Activated CD4-positive, alpha-beta T cell treated with anti-CD3 and anti-CD28 coated beads, Interleukin-2, amount 10 ng/mL, durations not matched to agents 7 days and 5 days (primary cell): Measurements from ENCODE around the gene KIF16B. TPM values are rescaled to one million over a fixed set of nuclear protein-coding genes. Genes with fewer than 3 reads are reported as not detected.
"Not testable (repeated sequence)": the region's sequence is repeated elsewhere in the genome, so short reads cannot be mapped to it uniquely, and the experiment has no call there.

Source experiments
- CTCF ChIA-PET: fragments of 350-600 bp; sonication (Branson Sonifier 250); formaldehyde crosslinking; loops from one replicate; lab custom pipeline; 2021; ENCODE audit warnings: antibody characterized with exemption; lab: Charles Lee
- POLR2A ChIA-PET: fragments of 350-600 bp; sonication (Branson Sonifier 250); formaldehyde crosslinking; loops from one replicate; lab custom pipeline; 2021; ENCODE audit warnings: antibody characterized with exemption; lab: Charles Lee
- DNase-seq: peaks from one replicate; pipeline ENCODE4 v3.0.0-alpha.2; 2020
- H3K27ac Mint-ChIP-seq: one replicate; pipeline ENCODE4 v1.8.0; 2021; ENCODE audit warnings: mild to moderate bottlenecking, moderate library complexity, mixed read lengths
- H3K27me3 Mint-ChIP-seq: one replicate; pipeline ENCODE4 v1.8.0; 2021; ENCODE audit warnings: mixed read lengths
- H3K36me3 Mint-ChIP-seq: one replicate; pipeline ENCODE4 v1.8.0; 2021; ENCODE audit warnings: low read depth, mixed read lengths
- H3K4me1 Mint-ChIP-seq: one replicate; pipeline ENCODE4 v1.8.0; 2021; ENCODE audit warnings: mixed read lengths
- H3K4me3 Mint-ChIP-seq: one replicate; pipeline ENCODE4 v1.8.0; 2021; ENCODE audit warnings: mild to moderate bottlenecking, moderate library complexity, mixed read lengths
- H3K9me3 Mint-ChIP-seq: one replicate; pipeline ENCODE4 v1.8.0; 2021; ENCODE audit warnings: mixed read lengths
- total RNA-seq, 2 experiments: library from RNA; stranded (reverse); gene quantifications; one replicate each; pipeline ENCODE4 v1.2.3, GENCODE V29; 2021

KIF16B gene
- total RNA-seq, 2 experiments from 2014 or later = 9.4 to 10.3 TPM

DNA sequence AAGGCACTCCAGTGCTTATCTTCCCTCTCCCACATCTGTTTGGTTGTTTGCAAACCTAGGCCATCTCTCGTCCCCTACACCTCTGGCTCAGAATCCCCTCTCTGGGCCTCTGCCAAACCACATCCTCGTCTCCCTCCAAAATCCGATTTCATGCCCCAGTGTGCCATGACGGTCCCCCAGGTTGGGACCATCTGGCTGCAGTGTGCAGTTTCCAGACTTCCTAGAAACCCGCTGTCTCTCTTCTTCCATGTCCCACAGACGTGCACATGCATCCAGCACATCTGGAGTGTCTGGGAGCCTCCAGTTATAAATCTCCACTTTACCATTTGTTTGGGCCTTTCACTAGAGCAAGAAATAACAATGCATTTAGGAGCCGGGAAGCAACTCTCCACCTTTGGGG, 316.2 kb downstream of the KIF16B start:
- ChIA-PET POLR2A (no interaction called here), CTCF (no interaction called here)
- Mint-ChIP-seq H3K27ac (no peak overlapping the region), H3K27me3 (no peaks in the 10 kb centered on the region), H3K4me1 (no peaks in the 10 kb centered on the region), H3K36me3 (no peaks in the 10 kb centered on the region), H3K9me3 (peaks cover 2% of the 10 kb centered on the region), H3K4me3 (no peak overlapping the region)
- DNase-seq = no peak

DNA sequence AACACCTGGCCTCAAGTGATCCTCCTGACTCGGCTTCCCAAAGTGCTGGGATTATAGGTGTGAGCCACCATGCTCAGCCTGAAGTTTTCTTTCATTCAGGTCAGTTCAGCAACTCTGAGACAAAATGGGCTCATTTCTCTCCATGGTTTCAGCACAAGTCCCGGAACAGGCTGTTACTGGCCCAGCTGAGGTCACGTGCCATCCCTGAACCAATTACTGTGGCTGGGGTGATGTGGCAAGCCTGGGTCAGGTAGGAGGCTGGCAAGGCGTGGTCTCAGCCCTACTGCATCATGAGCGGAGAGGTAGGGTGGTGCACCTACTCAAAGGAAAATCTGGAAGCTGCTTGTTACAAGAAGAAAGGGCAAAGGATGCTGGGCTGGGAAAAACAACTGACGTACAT, 326.4 kb downstream of the KIF16B start:
- H3K36me3 Mint-ChIP-seq = no peaks in the 10 kb centered on the region
- H3K27me3 Mint-ChIP-seq = peaks cover 2% of the 10 kb centered on the region
- H3K9me3 Mint-ChIP-seq = no peaks in the 10 kb centered on the region
- POLR2A ChIA-PET = no interaction called here
- H3K4me1 Mint-ChIP-seq = no peaks in the 10 kb centered on the region
- no peak overlapping the region for H3K4me3 Mint-ChIP-seq
- H3K27ac Mint-ChIP-seq = no peak overlapping the region
- DNase-seq = no peak
- CTCF ChIA-PET = interaction anchor here (0.6 kb wide), 2 partner anchors 526 to 527 kb away, joined by 3 to 4 read pairs; no protein-coding TSS in a partner anchor

DNA sequence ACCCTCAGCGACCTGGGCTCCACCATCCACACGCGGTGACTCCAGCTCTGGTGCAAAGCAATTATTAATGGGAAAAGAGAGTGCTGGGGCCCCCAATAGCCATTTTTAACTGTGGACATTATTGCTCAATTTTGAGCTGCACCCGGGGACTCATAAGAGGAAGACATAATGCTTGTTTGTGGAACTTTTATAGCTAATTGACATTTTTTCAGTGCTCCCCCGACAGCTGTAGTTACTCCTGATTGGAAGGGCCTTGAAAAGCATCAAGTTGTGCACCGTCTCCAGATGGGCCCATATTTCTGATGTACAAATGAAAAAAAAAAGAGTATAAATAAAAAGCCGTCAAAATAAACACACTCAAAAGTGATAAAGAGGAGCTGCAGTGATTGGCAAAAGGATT, 327.0 kb downstream of the KIF16B start:
- ChIA-PET POLR2A (no interaction called here), CTCF (interaction anchor here (0.6 kb wide), 2 partner anchors 527 kb away, joined by 3 to 4 read pairs; no protein-coding TSS in a partner anchor)
- DNase-seq = no peak
- Mint-ChIP-seq H3K4me3 (no peak overlapping the region), H3K36me3 (no peaks in the 10 kb centered on the region), H3K4me1 (no peaks in the 10 kb centered on the region), H3K27me3 (peaks cover 2% of the 10 kb centered on the region), H3K27ac (no peak overlapping the region), H3K9me3 (no peaks in the 10 kb centered on the region)

DNA sequence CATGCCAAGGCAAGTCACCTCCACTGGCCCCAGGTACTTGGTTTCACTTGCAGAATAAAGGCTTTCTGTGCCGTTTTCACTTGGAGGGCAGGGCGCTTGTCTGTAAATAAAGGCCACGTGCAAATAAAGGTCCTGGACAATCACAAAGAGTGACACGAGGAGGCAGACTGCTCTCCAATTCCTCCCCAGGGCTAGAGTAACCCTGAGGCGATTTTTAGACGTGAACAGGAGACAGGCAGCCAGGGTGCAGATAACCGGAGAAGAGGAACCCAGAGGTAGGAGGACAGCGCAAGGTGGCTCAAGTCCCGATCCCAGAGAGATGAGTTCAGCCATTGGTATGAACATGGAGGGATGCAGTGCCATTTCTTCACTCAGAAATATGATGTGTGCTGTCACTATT, 327.4 kb downstream of the KIF16B start:
- Mint-ChIP-seq H3K27ac (no peak overlapping the region), H3K4me1 (no peaks in the 10 kb centered on the region), H3K36me3 (no peaks in the 10 kb centered on the region), H3K4me3 (no peak overlapping the region), H3K27me3 (peaks cover 2% of the 10 kb centered on the region), H3K9me3 (no peaks in the 10 kb centered on the region)
- DNase-seq = no peak
- CTCF ChIA-PET = no interaction called here
- POLR2A ChIA-PET = no interaction called here

DNA sequence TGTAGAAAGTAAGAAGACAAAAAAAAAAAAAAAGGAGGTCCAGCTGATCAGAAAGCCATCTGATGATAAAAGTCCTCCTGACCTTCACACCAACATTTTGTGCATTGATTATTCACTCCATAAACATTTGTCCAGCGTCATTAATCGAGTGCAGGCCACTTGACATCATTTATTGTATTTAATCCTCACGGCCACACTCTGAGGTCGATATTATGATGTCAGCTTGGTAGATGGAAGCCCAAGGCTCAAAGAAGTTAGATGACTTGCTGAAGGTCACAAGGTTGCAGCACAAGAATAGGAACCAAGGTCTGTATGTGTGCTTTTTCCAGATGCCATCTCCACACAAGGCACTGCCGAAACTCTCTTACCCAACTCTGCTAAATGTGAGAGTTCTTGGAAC, 328.4 kb downstream of the KIF16B start:
- DNase-seq = no peak
- H3K27me3 Mint-ChIP-seq = peaks cover 2% of the 10 kb centered on the region
- H3K36me3 Mint-ChIP-seq = no peaks in the 10 kb centered on the region
- H3K4me1 Mint-ChIP-seq = no peaks in the 10 kb centered on the region
- no peaks in the 10 kb centered on the region for H3K9me3 Mint-ChIP-seq
- ChIA-PET CTCF (no interaction called here), POLR2A (no interaction called here)
- no peak overlapping the region for H3K27ac Mint-ChIP-seq
- no peak overlapping the region for H3K4me3 Mint-ChIP-seq

DNA sequence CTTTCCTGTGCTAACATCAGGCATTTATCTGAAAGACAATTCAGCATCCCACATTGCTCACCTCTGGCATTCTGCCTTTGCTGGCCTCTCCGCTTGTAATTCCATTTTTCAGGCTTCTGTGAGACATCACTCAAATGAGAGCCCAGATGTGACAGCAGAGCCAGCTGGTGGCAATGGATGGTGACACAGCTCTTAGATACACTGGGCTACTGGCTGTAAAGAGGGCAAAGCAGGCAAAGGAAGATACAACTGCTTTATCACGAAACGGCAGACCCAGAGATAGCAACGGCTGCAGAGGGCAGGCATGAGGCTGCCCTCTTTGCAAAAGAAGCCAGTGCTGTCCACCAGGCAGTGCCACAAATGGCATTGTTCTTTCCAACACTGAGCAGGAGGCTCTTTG, 329.8 kb downstream of the KIF16B start:
- H3K27ac Mint-ChIP-seq = no peak overlapping the region
- CTCF ChIA-PET = no interaction called here
- no peak overlapping the region for H3K4me3 Mint-ChIP-seq
- H3K27me3 Mint-ChIP-seq = no peaks in the 10 kb centered on the region
- no peak for DNase-seq
- H3K9me3 Mint-ChIP-seq = peaks cover 3% of the 10 kb centered on the region
- POLR2A ChIA-PET = no interaction called here
- no peaks in the 10 kb centered on the region for H3K4me1 Mint-ChIP-seq
- no peaks in the 10 kb centered on the region for H3K36me3 Mint-ChIP-seq

DNA sequence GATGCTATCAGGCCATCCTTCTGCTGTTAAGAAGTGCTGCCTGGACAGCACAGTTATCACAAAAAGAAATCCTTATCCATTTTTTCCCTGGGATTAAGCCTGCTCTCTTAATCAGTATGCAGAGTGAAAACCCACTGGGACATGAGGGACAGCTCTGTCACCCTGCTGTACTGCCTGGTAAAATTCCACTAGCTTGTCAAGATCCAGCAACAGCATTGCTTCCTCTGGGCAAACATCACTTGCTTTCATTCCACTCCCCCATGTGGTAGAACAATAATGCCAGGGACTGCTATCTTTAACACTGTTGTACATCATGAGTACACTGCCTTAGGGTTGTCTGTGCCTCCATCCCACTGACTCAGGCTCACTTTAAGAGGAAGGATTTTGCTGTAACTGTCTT, 331.3 kb downstream of the KIF16B start:
- H3K4me1 Mint-ChIP-seq = no peaks in the 10 kb centered on the region
- H3K36me3 Mint-ChIP-seq = no peaks in the 10 kb centered on the region
- H3K27me3 Mint-ChIP-seq = no peaks in the 10 kb centered on the region
- H3K4me3 Mint-ChIP-seq = no peak overlapping the region
- H3K9me3 Mint-ChIP-seq = peaks cover 8% of the 10 kb centered on the region
- no peak overlapping the region for H3K27ac Mint-ChIP-seq
- ChIA-PET CTCF (no interaction called here), POLR2A (no interaction called here)
- DNase-seq = no peak

DNA sequence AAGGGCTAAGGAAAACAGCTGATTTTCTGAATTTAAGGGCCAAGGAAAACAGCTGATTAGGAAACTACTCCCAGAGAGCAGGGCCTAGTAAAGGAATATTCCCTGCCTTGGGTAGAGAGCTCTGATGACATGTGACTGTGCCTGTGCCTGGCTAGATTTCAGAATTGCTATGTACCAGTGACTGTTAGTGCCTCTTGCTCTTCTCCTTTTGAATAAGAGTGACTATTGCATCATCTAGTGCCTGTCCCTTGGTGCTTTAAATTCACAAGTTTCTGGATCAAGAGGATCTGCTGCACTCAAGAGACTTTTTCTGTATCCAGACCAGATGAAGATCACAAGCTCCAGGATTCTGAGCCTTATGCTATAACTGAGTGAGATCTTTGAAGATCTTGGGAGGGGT, 332.9 kb downstream of the KIF16B start:
- ChIA-PET POLR2A (no interaction called here), CTCF (no interaction called here)
- no peak overlapping the region for H3K27ac Mint-ChIP-seq
- H3K4me3 Mint-ChIP-seq = no peak overlapping the region
- no peaks in the 10 kb centered on the region for H3K4me1 Mint-ChIP-seq
- H3K9me3 Mint-ChIP-seq = peaks cover 8% of the 10 kb centered on the region
- no peaks in the 10 kb centered on the region for H3K36me3 Mint-ChIP-seq
- no peaks in the 10 kb centered on the region for H3K27me3 Mint-ChIP-seq
- DNase-seq = no peak

DNA sequence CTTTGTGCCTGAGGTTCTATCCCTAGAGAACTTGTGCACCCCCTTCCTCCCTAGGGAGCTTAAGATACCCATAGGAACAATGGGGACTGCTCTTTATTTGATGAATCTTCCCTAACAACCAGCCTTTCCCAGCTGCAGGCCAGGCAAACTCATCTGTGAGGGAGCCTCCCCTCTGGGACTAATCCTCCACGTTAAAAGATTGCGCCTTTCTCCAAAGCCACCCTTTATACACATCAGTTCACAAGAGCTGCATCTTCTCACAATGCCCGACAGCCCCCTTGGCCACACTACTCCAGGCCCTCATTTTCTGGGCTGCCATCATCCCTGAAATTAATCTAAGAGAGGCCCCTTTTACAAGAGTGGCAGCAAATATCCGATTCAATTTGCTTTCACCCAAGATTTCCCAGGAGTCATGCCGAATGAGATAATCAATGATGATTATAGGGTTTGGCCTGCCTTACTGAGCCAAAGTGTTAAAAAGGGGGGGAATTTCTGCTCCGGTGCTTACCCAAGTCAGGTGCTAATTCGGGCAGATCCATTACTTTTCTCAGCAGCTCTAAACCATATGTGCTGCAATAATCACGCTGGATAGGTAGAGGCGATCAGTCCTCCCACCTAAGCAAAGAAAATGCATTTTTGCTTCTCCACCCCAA, 336.5 kb downstream of the KIF16B start:
- Mint-ChIP-seq H3K4me3 (no peak overlapping the region), H3K4me1 (no peaks in the 10 kb centered on the region), H3K36me3 (no peaks in the 10 kb centered on the region), H3K27ac (no peak overlapping the region), H3K27me3 (no peaks in the 10 kb centered on the region), H3K9me3 (peaks cover 8% of the 10 kb centered on the region)
- ChIA-PET POLR2A (no interaction called here), CTCF (no interaction called here)
- DNase-seq = no peak

DNA sequence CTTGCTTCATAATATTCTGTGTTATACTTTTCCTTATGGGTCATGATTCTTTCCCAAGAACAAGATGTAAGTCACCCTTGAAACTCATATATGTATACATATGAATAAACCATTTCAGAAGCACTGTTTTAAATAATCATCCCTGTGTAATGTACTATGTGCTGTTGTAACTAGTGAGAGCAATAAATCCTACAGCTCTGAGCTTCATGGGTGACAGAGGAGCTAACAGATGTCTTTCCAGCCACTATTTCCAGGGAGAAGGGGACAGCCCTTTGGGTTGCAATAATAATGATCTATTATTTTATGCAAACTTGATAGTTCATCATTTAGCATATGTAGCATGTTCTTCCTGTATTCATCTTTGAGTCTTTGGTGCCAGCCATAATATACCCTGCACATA, 342.8 kb downstream of the KIF16B start:
- POLR2A ChIA-PET = no interaction called here
- peaks cover 2% of the 10 kb centered on the region for H3K9me3 Mint-ChIP-seq
- H3K36me3 Mint-ChIP-seq = no peaks in the 10 kb centered on the region
- no peak overlapping the region for H3K27ac Mint-ChIP-seq
- DNase-seq = no peak
- no peaks in the 10 kb centered on the region for H3K4me1 Mint-ChIP-seq
- H3K27me3 Mint-ChIP-seq = no peaks in the 10 kb centered on the region
- no peak overlapping the region for H3K4me3 Mint-ChIP-seq
- CTCF ChIA-PET = no interaction called here

DNA sequence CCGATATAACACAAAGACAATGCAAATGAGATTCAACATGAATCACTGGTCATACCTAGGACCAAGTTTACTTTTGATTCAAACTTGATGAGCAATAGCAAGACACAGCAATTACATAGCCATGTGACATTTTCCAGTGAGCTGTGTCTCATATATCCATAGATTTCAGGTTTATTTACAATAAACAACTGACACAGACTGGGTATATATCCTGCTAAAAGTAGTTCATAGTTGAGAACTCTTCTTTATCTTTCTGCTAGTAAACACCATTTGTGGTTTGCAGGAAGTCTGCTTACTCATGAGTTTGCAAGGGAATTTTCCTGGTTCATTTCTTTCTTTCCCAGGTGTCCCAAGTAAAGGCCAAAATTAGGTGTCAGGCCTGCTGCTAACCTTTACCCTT, 343.4 kb downstream of the KIF16B start:
- no peak for DNase-seq
- CTCF ChIA-PET = no interaction called here
- Mint-ChIP-seq H3K27ac (no peak overlapping the region), H3K9me3 (peaks cover 2% of the 10 kb centered on the region), H3K4me3 (no peak overlapping the region), H3K4me1 (no peaks in the 10 kb centered on the region), H3K27me3 (no peaks in the 10 kb centered on the region), H3K36me3 (no peaks in the 10 kb centered on the region)
- POLR2A ChIA-PET = no interaction called here

DNA sequence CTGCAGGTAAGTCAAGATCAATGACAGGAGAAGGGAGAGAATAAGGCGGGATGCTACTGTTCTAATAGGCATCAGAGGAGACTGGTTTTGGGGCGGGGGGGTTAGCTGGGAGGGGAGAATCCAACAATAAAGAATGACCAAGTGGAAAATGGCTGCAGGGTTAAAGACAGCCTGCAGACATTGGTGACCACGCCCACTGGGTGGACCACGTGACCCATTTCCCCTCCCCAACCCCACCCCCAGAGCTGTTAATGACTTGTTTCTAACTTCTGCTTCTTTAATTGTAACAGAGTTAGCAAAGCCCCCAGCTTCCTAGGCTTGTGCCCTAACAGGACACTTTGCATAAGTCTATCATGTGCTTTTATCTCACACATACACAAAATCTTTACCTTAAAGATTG, 344.5 kb downstream of the KIF16B start:
- CTCF ChIA-PET = no interaction called here
- DNase-seq = no peak
- Mint-ChIP-seq H3K4me3 (no peak overlapping the region), H3K27ac (no peak overlapping the region), H3K9me3 (peaks cover 2% of the 10 kb centered on the region), H3K36me3 (no peaks in the 10 kb centered on the region), H3K4me1 (no peaks in the 10 kb centered on the region), H3K27me3 (no peaks in the 10 kb centered on the region)
- POLR2A ChIA-PET = no interaction called here

DNA sequence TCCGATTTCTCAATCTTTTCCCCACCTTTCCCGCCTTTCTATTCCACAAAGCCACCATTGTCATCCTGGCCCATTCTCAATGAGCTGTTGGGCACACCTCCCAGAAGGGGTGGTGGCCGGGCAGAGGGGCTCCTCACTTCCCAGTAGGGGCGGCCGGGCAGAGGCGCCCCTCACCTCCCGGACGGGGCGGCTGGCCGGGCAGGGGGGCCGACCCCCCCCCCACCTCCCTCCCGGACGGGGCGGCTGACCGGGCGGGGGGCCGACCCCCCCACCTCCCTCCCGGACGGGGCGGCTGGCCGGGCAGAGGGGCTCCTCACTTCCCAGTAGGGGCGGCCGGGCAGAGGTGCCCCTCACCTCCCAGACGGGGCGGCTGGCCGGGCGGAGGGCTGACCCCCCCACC, 346.3 kb downstream of the KIF16B start:
- H3K36me3 Mint-ChIP-seq, POLR2A ChIA-PET, H3K4me1 Mint-ChIP-seq, H3K27me3 Mint-ChIP-seq, H3K9me3 Mint-ChIP-seq, H3K27ac Mint-ChIP-seq, CTCF ChIA-PET, DNase-seq, H3K4me3 Mint-ChIP-seq: not testable (repeated sequence)

DNA sequence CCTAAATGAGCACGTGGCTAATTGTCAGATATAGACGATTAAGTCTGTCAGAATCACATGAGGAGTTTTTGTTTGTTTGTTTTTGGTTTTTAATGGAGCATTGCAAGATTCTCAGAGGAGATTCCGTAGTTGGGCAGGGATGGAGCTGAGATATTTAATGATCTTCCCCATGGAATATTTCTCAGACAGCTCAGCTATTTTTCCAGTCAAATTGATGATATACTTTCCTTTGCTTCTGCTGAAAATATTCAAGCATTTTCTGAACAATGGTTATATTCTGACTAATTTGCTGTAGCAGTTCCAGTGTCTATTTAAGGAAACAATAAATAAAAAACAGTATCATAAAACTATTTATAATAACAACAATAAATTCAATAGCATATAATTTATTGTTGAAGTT, 348.4 kb downstream of the KIF16B start:
- Mint-ChIP-seq H3K27me3 (no peaks in the 10 kb centered on the region), H3K4me1 (no peaks in the 10 kb centered on the region), H3K4me3 (no peak overlapping the region), H3K36me3 (no peaks in the 10 kb centered on the region), H3K27ac (no peak overlapping the region), H3K9me3 (peaks cover 6% of the 10 kb centered on the region)
- no peak for DNase-seq
- ChIA-PET CTCF (no interaction called here), POLR2A (no interaction called here)
